Neuronal stem cell (in vitro differentiated cells): ENCODE results near the gene MECR.

Experiments used
- DNase-seq: peaks from one replicate; pipeline ENCODE4 v3.0.0-alpha.2; 2013; ENCODE audit warnings: low spot score
- H2AFZ ChIP-seq: one replicate; pipeline ENCODE4 v1.6.1; 2013; ENCODE audit warnings: mild to moderate bottlenecking, low read length, inconsistent platforms
- H2AK5ac ChIP-seq: 2 replicates; pipeline ENCODE4 v1.6.1; 2013; ENCODE audit warnings: low read depth, mild to moderate bottlenecking, inconsistent platforms, low read length, moderate library complexity, mixed read lengths
- H2BK120ac ChIP-seq: 2 replicates; pipeline ENCODE4 v1.6.1; 2013; ENCODE audit warnings: low read depth, mild to moderate bottlenecking, inconsistent platforms, low read length, moderate library complexity, mixed read lengths
- H2BK12ac ChIP-seq: one replicate; pipeline ENCODE4 v1.6.1; 2013; ENCODE audit warnings: low read length, inconsistent platforms
- H2BK15ac ChIP-seq: 2 replicates; pipeline ENCODE4 v1.6.1; 2013; ENCODE audit warnings: mild to moderate bottlenecking, low read length, inconsistent platforms, mixed read lengths
- H2BK5ac ChIP-seq: one replicate; pipeline ENCODE4 v1.6.1; 2013; ENCODE audit warnings: inconsistent platforms, mild to moderate bottlenecking, low read length, moderate library complexity
- H3K14ac ChIP-seq: one replicate; pipeline ENCODE4 v1.6.1; 2013; ENCODE audit warnings: low read length, inconsistent platforms
- H3K18ac ChIP-seq: 2 replicates; pipeline ENCODE4 v1.6.1; 2013; ENCODE audit warnings: low read length, inconsistent platforms
- H3K23ac ChIP-seq: 2 replicates; pipeline ENCODE4 v1.6.1; 2013; ENCODE audit warnings: low read depth, mild to moderate bottlenecking, mixed read lengths, low read length, inconsistent platforms; ENCODE audit not compliant: poor library complexity
- H3K27ac ChIP-seq: replicated peaks from 3 replicates; pipeline ENCODE4 v1.5.1; 2013; ENCODE audit warnings: low read length, inconsistent platforms
- H3K27me3 ChIP-seq, 3 experiments: 2 replicates each; pipeline ENCODE4 v1.6.1; 2013; ENCODE audit warnings: low read length in 3 of 3, mild to moderate bottlenecking in 2 of 3, inconsistent platforms in 1 of 3, low read depth in 1 of 3, mixed read lengths in 1 of 3, moderate library complexity in 1 of 3; ENCODE audit not compliant: control insufficient read depth in 3 of 3, insufficient read depth in 3 of 3
- H3K36me3 ChIP-seq, 2 donors: replicated peaks in 1 of 2; 2 replicates each; pipeline ENCODE4 v1.6.1; 2013; ENCODE audit warnings: low read length in 2 of 2; ENCODE audit not compliant: control insufficient read depth in 2 of 2, insufficient read depth in 2 of 2
- H3K4ac ChIP-seq: 2 replicates; pipeline ENCODE4 v1.6.1; 2013; ENCODE audit warnings: inconsistent platforms, mild to moderate bottlenecking, low read length, moderate library complexity
- H3K4me1 ChIP-seq, 2 donors: 1 replicate in 1 of 2; 2 replicates in 1 of 2; pipeline ENCODE4 v1.6.1; 2013; ENCODE audit warnings: low read length in 2 of 2, low read depth in 1 of 2; ENCODE audit not compliant: control insufficient read depth in 2 of 2, insufficient read depth in 1 of 2
- H3K4me2 ChIP-seq: one replicate; pipeline ENCODE4 v1.6.1; 2013; ENCODE audit warnings: mild to moderate bottlenecking, low read length, inconsistent platforms; ENCODE audit not compliant: insufficient read depth, poor library complexity, severe bottlenecking
- H3K4me3 ChIP-seq, 2 donors: 2 replicates each; pipeline ENCODE4 v1.5.1; 2013; ENCODE audit warnings: low read length in 2 of 2, mild to moderate bottlenecking in 2 of 2, inconsistent platforms in 1 of 2, moderate library complexity in 1 of 2
- H3K79me1 ChIP-seq: one replicate; pipeline ENCODE4 v1.6.1; 2013; ENCODE audit warnings: low read depth, mild to moderate bottlenecking, inconsistent platforms, low read length, moderate library complexity
- H3K9ac ChIP-seq: one replicate; pipeline ENCODE4 v1.6.1; 2013; ENCODE audit warnings: mild to moderate bottlenecking, low read depth, low read length, inconsistent platforms; ENCODE audit not compliant: poor library complexity
- H3K9me3 ChIP-seq, 2 donors: replicated peaks in 1 of 2; 2 replicates each; pipeline versions ENCODE3 to v1.6.1; 2013; ENCODE audit warnings: low read length in 2 of 2, mild to moderate bottlenecking in 2 of 2, inconsistent platforms in 1 of 2, low read depth in 1 of 2, mixed read lengths in 1 of 2, moderate library complexity in 1 of 2; ENCODE audit not compliant: control insufficient read depth in 2 of 2, insufficient read depth in 1 of 2
- H4K8ac ChIP-seq: one replicate; pipeline ENCODE4 v1.6.1; 2013; ENCODE audit warnings: low read depth, mild to moderate bottlenecking, inconsistent platforms, low read length, moderate library complexity
- H4K91ac ChIP-seq: one replicate; pipeline ENCODE4 v1.6.1; 2013; ENCODE audit warnings: low read length, low read depth, mild to moderate bottlenecking, inconsistent platforms; ENCODE audit not compliant: poor library complexity
- WGBS, 2 donors: extraction: QIAGEN DNeasy Blood & Tissue Kit; methylation state at CpG; one replicate each; pipeline ENCODE4 v1.1.7; 2013; ENCODE audit warnings: missing lambda C conversion rate in 2 of 2, mixed read lengths in 1 of 2; ENCODE audit not compliant: insufficient read length in 2 of 2, insufficient replicate concordance in 1 of 2; ENCODE audit errors: extremely low coverage in 2 of 2; 5-methylcytosine and 5-hydroxymethylcytosine counted together

MECR gene

DNA sequence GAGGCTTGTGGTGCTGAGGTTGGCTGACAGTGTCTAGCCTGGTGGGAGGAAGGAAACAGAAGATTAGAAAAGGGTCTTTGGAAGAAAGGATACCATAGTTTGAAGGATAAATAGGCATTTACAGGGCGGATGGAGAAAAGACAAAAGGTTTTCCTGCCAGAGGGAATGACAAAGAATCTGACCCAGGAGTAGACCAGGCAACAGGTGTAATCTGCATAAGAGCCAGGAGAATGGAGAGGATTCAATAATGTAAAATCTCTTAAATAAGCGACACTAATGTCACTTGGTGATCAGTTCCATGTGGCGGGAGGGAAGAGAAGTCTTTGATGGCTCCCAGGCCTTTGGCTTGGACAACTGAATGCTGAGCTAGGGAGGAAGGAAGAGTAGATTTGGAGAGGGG lies 9.4 kb downstream of the MECR start:
- Histone ChIP-seq H2BK120ac (no peak overlapping the region), H2AK5ac (no peak overlapping the region), H2BK5ac (no peak overlapping the region), H3K27me3 (no peaks in the 10 kb centered on the region), H4K91ac (no peak overlapping the region), H3K9ac (no peak overlapping the region), H3K79me1 (no peaks in the 10 kb centered on the region), H3K4me3 (no peak overlapping the region), H3K14ac (no peak overlapping the region), H4K8ac (no peak overlapping the region), H3K4me1 (peaks cover 2 to 6% of the 10 kb centered on the region in 2 donors), H3K4me2 (no peak overlapping the region), H3K27ac (no peak overlapping the region), H3K18ac (no peak overlapping the region), H2BK15ac (no peak overlapping the region), H3K36me3 (peaks cover 6 to 41% of the 10 kb centered on the region in 2 donors), H2BK12ac (no peak overlapping the region), H3K9me3 (no peaks in the 10 kb centered on the region), H2AFZ (no peak overlapping the region), H3K23ac (no peak overlapping the region), H3K4ac (no peak overlapping the region)
- no CpG with 5 or more reads among the region's 3 CpGs for WGBS, 2 donors
- no peak for DNase-seq

DNA sequence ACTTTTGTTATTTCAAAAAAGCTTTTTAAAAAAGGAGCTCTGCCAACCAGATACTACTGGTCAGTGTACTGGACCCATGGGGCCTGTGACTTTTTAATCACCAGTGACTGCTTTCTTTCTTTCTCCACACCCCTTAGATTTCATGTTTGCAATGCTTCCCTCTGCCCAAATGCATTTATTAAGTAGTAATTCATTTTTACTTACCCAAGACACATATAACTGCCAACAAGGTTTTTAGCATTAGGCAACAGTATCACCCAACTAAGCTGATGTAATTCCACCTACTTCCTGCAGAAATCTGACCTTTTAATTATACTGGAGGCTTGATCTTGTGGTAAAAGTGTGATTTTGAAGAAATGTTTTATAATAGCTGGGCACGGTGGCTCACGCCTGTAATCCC lies 12.5 kb downstream of the MECR start:
- no peak overlapping the region for H3K18ac ChIP-seq
- no peak overlapping the region for H3K23ac ChIP-seq
- no peak overlapping the region for H2BK5ac ChIP-seq
- no peaks in the 10 kb centered on the region for H3K27me3 ChIP-seq
- H3K9me3 ChIP-seq = no peaks in the 10 kb centered on the region
- no peak overlapping the region for H3K4ac ChIP-seq
- H3K4me3 ChIP-seq = no peak overlapping the region
- H3K79me1 ChIP-seq = no peaks in the 10 kb centered on the region
- H3K9ac ChIP-seq = no peak overlapping the region
- H2BK12ac ChIP-seq = no peak overlapping the region
- H4K8ac ChIP-seq = no peak overlapping the region
- no peak overlapping the region for H4K91ac ChIP-seq
- H3K4me2 ChIP-seq = no peak overlapping the region
- peaks cover 2 to 6% of the 10 kb centered on the region in 2 donors for H3K4me1 ChIP-seq
- H2AK5ac ChIP-seq = no peak overlapping the region
- peaks cover 21 to 54% of the 10 kb centered on the region in 2 donors for H3K36me3 ChIP-seq
- H3K14ac ChIP-seq = no peak overlapping the region
- DNase-seq = no peak
- H3K27ac ChIP-seq = no peak overlapping the region
- H2AFZ ChIP-seq = no peak overlapping the region
- H2BK120ac ChIP-seq = no peak overlapping the region
- no peak overlapping the region for H2BK15ac ChIP-seq
- no CpG with 5 or more reads among the region's 2 CpGs for WGBS, 2 donors

DNA sequence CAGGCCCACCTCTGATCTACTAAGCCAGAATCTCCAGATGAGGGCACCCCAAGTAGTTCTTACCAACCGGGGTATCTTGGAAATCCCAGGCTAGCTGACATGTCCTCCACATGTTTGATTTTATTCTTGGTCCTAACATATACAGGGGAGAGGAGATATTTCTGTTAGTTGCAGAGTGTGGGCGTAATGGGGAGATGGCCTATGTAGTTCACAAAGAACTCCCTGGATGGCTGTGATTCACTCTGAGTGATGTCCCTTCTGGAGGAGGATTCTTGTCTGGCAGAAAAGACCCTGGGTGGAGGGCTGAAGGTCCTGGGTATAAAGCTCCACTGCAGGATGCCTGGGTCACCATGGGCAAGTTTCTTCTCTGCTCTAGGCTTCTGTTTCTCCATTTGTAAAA lies 13.1 kb downstream of the MECR start:
- H3K36me3 ChIP-seq = peaks cover 25 to 58% of the 10 kb centered on the region in 2 donors

DNA sequence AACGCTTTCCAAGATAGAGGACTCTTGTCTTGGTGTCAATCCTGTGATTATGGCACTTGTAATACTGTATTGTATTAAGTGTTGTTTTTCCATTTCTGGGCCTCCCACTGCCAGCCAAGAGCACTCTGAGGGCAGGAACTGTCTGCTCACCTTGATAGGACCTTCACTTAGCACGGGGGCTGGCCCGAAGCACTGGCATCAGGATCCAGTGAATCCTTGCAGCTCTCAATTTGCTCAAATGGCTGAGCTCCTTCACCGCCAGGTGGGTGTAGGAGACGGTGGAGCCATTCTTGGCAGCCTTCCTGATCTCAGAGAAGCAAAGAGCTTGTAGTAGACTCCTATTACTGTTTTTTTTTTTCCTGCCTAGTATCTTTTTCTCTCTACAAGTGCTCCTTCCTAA lies 17.7 kb downstream of the MECR start:
- Histone ChIP-seq H4K8ac (no peak overlapping the region), H3K36me3 (peaks cover 37 to 69% of the 10 kb centered on the region in 2 donors), H3K4ac (no peak overlapping the region), H4K91ac (no peak overlapping the region), H3K18ac (no peak overlapping the region), H3K27me3 (no peaks in the 10 kb centered on the region), H3K14ac (no peak overlapping the region), H3K9me3 (no peaks in the 10 kb centered on the region), H3K9ac (no peak overlapping the region), H3K27ac (no peak overlapping the region), H3K4me3 (no peak overlapping the region), H3K4me2 (no peak overlapping the region), H3K79me1 (no peaks in the 10 kb centered on the region), H2BK15ac (no peak overlapping the region), H3K4me1 (no peaks in the 10 kb centered on the region), H2AK5ac (no peak overlapping the region), H3K23ac (no peak overlapping the region), H2BK5ac (no peak overlapping the region), H2AFZ (no peak overlapping the region), H2BK12ac (no peak overlapping the region), H2BK120ac (no peak overlapping the region)
- DNase-seq = no peak
- WGBS, 2 donors = no CpG with 5 or more reads among the region's 5 CpGs

More for the DNA sequence above, 13.1 kb downstream of the MECR start:
- H3K4ac ChIP-seq = no peak overlapping the region
- H3K14ac ChIP-seq = no peak overlapping the region
- no peak overlapping the region for H2AK5ac ChIP-seq
- H2AFZ ChIP-seq = no peak overlapping the region
- H3K23ac ChIP-seq = no peak overlapping the region
- H4K8ac ChIP-seq = no peak overlapping the region
- H3K9ac ChIP-seq = no peak overlapping the region
- H2BK120ac ChIP-seq = no peak overlapping the region
- peaks cover 0 to 3% of the 10 kb centered on the region in 2 donors for H3K4me1 ChIP-seq
- H2BK12ac ChIP-seq = no peak overlapping the region
- no peak overlapping the region for H3K4me3 ChIP-seq
- no peak for DNase-seq
- H3K27ac ChIP-seq = no peak overlapping the region
- H4K91ac ChIP-seq = no peak overlapping the region
- no peaks in the 10 kb centered on the region for H3K9me3 ChIP-seq
- no peak overlapping the region for H3K4me2 ChIP-seq
- no peaks in the 10 kb centered on the region for H3K79me1 ChIP-seq
- H2BK5ac ChIP-seq = no peak overlapping the region
- no peak overlapping the region for H2BK15ac ChIP-seq
- no CpG with 5 or more reads among the region's 2 CpGs for WGBS, 2 donors
- H3K18ac ChIP-seq = no peak overlapping the region
- H3K27me3 ChIP-seq = no peaks in the 10 kb centered on the region
